Activated T-cell treated with anti-CD3 and anti-CD28 coated beads, Interleukin-2, amount 50 U/mL, for 24 hours (primary cell): ENCODE measurements around the gene FBXL16.

Experiments used
- DNase-seq: peaks from one replicate; pipeline ENCODE4 v3.0.0-alpha.2; 2020
- H3K27ac Mint-ChIP-seq: 2 replicates; pipeline ENCODE4 v1.8.0; 2020; ENCODE audit warnings: mild to moderate bottlenecking, mixed read lengths
- H3K27me3 Mint-ChIP-seq: 2 replicates; pipeline ENCODE4 v1.8.0; 2020; ENCODE audit warnings: mixed read lengths
- H3K36me3 Mint-ChIP-seq: 2 replicates; pipeline ENCODE4 v1.8.0; 2020; ENCODE audit warnings: low read depth, mixed read lengths
- H3K4me1 Mint-ChIP-seq: 2 replicates; pipeline ENCODE4 v1.8.0; 2020; ENCODE audit warnings: low read depth, mixed read lengths
- H3K4me3 Mint-ChIP-seq: 2 replicates; pipeline ENCODE4 v1.8.0; 2020; ENCODE audit warnings: mild to moderate bottlenecking, moderate library complexity, mixed read lengths
- H3K9me3 Mint-ChIP-seq: 2 replicates; pipeline ENCODE4 v1.8.0; 2020; ENCODE audit warnings: mixed read lengths

FBXL16 gene

DNA sequence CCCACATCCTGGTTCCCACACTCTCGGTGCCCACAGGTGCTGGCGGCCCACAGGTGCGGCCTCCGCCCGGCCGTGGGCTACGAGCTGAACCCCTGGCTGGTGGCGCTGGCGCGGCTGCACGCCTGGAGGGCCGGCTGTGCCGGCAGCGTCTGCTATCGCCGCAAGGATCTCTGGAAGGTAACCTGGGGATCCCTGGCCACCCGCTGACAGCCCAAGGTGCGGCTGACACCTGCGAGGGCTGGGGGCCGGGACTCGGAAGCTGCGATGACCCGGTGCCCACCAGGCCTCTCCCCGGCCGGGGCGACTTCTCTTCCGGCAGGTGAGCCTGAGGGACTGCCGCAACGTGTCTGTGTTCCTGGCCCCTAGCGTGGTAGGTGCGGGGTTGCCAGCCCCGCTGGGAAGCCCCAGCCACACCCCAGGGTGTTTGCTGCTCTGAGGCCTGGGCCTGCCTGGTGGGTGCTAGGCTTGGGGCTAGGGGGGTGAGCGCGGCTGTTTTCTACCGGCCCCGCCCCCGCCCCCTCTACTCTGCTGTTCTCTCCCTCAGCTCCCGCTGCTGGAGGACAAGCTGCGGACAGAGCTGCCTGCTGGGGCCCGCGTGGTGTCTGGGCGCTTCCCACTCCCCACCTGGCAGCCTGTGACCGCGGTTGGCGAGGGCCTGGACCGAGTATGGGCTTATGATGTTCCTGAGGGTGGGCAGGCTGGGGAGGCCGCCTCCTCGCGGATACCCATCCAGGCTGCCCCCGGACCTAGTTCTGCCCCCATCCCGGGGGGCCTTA lies 16.4 kb upstream of the FBXL16 start:
- no peaks in the 10 kb centered on the region for H3K27me3 Mint-ChIP-seq
- H3K27ac Mint-ChIP-seq: peak overlapping the region; percentile 11

GRCh38 chr16:720990-721764 lies 15.6 kb upstream of the FBXL16 start, which contains the start of gene ANTKMT:
Gene ANTKMT (plus strand): TSS chr16:721146. CDS start chr16:721275, 129 bp downstream.
- H3K4me1 Mint-ChIP-seq: peaks cover 30% of the 10 kb centered on the region
- no peaks in the 10 kb centered on the region for H3K9me3 Mint-ChIP-seq
- peak; percentile 90 for DNase-seq
- peak within 1 kb of the TSS; percentile 85 for H3K4me3 Mint-ChIP-seq
- peaks cover 3% of the 10 kb centered on the region for H3K27me3 Mint-ChIP-seq
- peaks cover 12% of the 10 kb centered on the region for H3K36me3 Mint-ChIP-seq
- H3K27ac Mint-ChIP-seq: peak within 1 kb of the TSS; percentile 89

More for the DNA sequence above, 16.4 kb upstream of the FBXL16 start:
- H3K36me3 Mint-ChIP-seq: peaks cover 12% of the 10 kb centered on the region
- H3K4me1 Mint-ChIP-seq: peaks cover 30% of the 10 kb centered on the region
- H3K9me3 Mint-ChIP-seq: no peaks in the 10 kb centered on the region
- DNase-seq: no peak
- peak overlapping the region; percentile 67 for H3K4me3 Mint-ChIP-seq

DNA sequence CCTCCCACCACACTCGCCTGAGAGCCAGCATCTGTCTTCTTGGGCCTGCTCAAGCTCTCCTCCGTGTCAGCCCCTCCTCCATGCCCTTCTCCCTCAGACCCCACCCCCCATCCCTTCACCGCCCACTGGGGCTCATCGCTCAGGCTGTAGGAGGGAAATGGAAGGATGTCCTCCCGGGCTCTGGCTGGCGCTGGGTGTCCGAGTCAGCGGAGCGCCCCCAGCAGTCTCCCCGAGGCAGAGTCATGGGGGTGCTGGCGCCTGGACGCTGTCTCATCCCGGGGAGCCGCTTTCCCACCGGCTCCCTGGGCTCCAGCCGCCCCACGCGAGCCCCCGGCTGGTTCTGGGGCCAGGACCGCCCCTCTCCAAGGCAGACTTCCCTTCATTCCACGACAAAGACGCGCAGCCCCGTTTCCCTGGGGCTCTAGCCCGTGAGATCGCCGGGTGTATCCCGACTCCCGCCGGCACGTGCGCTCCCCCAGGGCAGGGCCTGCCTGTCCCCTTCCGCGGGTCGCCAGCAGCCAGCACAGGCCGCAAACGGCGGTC lies 14.9 kb upstream of the FBXL16 start:
- Mint-ChIP-seq H3K9me3 (no peaks in the 10 kb centered on the region), H3K27ac (peak overlapping the region; percentile 89), H3K4me3 (peak overlapping the region; percentile 85), H3K4me1 (peaks cover 29% of the 10 kb centered on the region), H3K36me3 (peaks cover 12% of the 10 kb centered on the region), H3K27me3 (peaks cover 3% of the 10 kb centered on the region)
- DNase-seq: peak; percentile 75

DNA sequence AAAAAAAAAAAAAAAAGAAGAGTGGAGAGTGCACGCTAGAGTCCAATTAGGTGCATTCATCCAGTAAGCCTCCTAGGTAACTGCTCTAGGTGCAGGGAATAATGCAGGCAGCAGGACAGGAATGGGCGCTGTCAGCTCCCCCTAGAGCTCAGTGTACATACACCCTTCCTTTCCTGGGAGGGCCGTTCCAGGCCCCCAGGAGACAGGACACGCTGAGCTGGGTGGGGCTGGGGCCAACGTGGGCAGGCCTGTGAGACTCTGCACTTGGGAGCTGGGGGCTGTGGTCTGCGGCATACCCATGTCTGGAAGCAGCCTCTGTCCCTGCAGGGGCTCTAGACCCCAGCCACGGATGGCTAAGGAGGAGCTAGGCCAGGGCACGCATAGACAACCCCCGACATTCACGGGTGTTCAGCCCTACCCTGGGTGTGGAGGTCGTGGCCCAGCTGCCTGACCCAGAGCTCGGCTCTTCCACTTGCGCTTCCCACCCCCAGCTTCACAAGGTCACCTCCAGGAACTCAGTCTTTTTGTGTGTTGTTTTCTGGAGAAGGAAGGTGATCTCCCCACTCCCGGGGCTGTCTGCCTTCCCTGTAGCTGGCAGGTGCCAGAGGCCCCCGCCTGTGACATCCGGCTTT lies 14.3 kb upstream of the FBXL16 start:
- Mint-ChIP-seq H3K4me3 (peak overlapping the region; percentile 85), H3K27ac (peak overlapping the region; percentile 89), H3K9me3 (no peaks in the 10 kb centered on the region), H3K4me1 (peaks cover 29% of the 10 kb centered on the region), H3K36me3 (peaks cover 12% of the 10 kb centered on the region), H3K27me3 (peaks cover 3% of the 10 kb centered on the region)
- DNase-seq: no peak

- peaks cover 29% of the 10 kb centered on the region for H3K4me1 Mint-ChIP-seq
- peaks cover 7% of the 10 kb centered on the region for H3K27me3 Mint-ChIP-seq
- H3K4me3 Mint-ChIP-seq: peak overlapping the region; percentile 85
- H3K9me3 Mint-ChIP-seq: no peaks in the 10 kb centered on the region
- peak overlapping the region; percentile 47 for H3K27ac Mint-ChIP-seq
- DNase-seq: no peak
- peaks cover 12% of the 10 kb centered on the region for H3K36me3 Mint-ChIP-seq
Observed at GRCh38 chr16:718922-719321, 13.3 kb upstream of the FBXL16 start.

DNA sequence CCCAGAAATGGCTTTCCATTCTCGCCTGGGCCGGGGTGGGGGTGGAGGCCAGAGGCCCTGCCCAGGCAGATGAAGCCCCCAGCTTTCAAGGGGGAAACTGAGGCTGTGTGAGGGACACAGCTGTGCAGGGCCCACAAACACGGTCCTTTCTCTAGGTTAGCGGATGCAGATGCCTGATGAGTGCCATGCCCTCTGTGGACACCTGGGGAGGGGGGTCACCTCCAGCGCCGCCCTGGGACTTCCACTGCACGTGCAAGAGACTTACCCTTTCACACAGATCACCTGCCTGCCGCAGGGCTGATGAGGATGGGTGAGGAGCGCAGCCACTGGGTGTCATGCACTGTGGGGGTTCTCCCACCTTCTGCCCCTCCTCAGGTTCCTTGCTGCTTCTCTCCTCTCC lies 12.8 kb upstream of the FBXL16 start:
- H3K9me3 Mint-ChIP-seq: no peaks in the 10 kb centered on the region
- H3K36me3 Mint-ChIP-seq: peaks cover 8% of the 10 kb centered on the region
- H3K27me3 Mint-ChIP-seq: peaks cover 11% of the 10 kb centered on the region
- no peak for DNase-seq
- no peak overlapping the region for H3K27ac Mint-ChIP-seq
- no peak overlapping the region for H3K4me3 Mint-ChIP-seq
- H3K4me1 Mint-ChIP-seq: peaks cover 29% of the 10 kb centered on the region

- peaks cover 28% of the 10 kb centered on the region for H3K4me1 Mint-ChIP-seq
- H3K9me3 Mint-ChIP-seq: no peaks in the 10 kb centered on the region
- DNase-seq: no peak
- H3K4me3 Mint-ChIP-seq: no peak overlapping the region
- peaks cover 15% of the 10 kb centered on the region for H3K27me3 Mint-ChIP-seq
- no peak overlapping the region for H3K27ac Mint-ChIP-seq
- H3K36me3 Mint-ChIP-seq: peaks cover 4% of the 10 kb centered on the region
Observed at GRCh38 chr16:717450-718245, 12.0 kb upstream of the FBXL16 start.

GRCh38 chr16:716768-717325 lies 11.2 kb upstream of the FBXL16 start:
- Mint-ChIP-seq H3K9me3 (no peaks in the 10 kb centered on the region), H3K27me3 (peaks cover 17% of the 10 kb centered on the region), H3K4me3 (peak overlapping the region; percentile 73)

DNA sequence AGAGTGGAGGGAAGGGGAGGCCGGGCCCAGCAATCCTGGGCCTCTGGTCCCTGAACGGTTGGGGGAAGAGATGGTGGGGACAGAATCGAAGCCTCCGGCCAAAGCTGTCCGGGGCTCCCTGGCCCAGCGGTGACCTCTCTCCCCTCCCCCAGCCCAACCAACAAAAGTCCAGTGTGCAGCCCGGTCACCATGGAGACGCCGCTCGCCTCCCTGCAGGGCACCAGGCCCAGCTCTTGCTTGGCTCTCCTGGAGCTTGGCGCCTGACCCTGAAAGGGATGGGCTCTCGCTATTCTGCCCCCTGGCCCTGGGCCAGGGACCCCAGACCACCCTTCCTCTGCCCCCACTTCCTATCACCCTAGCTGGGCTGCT lies 10.6 kb upstream of the FBXL16 start:
- no peaks in the 10 kb centered on the region for H3K9me3 Mint-ChIP-seq
- no peak overlapping the region for H3K27ac Mint-ChIP-seq
- peak overlapping the region; percentile 73 for H3K4me3 Mint-ChIP-seq
- DNase-seq: no peak
- H3K36me3 Mint-ChIP-seq: peaks cover 2% of the 10 kb centered on the region
- peaks cover 18% of the 10 kb centered on the region for H3K27me3 Mint-ChIP-seq
- peaks cover 24% of the 10 kb centered on the region for H3K4me1 Mint-ChIP-seq

More at GRCh38 chr16:716768-717325, 11.2 kb upstream of the FBXL16 start:
- H3K27ac Mint-ChIP-seq: no peak overlapping the region
- peaks cover 24% of the 10 kb centered on the region for H3K4me1 Mint-ChIP-seq
- no peak for DNase-seq
- H3K36me3 Mint-ChIP-seq: peaks cover 2% of the 10 kb centered on the region

DNA sequence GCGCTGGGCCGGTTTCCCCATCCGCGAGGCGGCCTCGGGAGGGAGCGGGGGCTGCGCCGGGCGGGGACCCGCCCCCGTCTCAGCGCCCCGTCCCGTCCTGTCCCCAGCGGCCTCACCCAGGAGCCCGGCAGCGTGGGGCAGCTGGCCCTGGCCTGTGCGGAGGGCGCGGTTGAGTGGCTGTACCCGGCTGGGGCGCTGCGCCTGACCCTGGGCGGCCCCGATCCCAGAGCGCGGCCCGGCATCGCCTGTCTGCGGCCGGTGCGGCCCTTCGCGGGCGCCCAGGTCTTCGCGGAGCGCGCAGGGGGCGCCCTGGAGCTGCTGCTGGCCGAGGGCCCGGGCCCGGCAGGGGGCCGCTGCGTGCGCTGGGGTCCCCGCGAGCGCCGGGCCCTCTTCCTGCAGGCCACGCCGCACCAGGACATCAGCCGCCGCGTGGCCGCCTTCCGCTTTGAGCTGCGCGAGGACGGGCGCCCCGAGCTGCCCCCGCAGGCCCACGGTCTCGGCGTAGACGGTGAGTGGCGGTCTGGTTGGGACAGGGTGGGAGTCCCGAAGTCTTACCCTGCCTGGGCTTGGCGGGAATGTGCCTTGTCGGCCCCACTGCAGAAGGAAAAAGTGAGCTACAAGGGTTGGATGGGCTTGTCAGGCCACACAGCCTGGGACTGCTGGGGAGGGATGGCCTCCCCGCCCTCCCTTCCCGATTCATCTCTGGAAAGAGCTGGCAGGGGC lies 10.0 kb upstream of the FBXL16 start:
- peaks cover 24% of the 10 kb centered on the region for H3K27me3 Mint-ChIP-seq
- H3K36me3 Mint-ChIP-seq: peaks cover 2% of the 10 kb centered on the region
- peak; percentile 72 for DNase-seq
- H3K9me3 Mint-ChIP-seq: no peaks in the 10 kb centered on the region
- peaks cover 24% of the 10 kb centered on the region for H3K4me1 Mint-ChIP-seq
- peak overlapping the region; percentile 73 for H3K4me3 Mint-ChIP-seq
- no peak overlapping the region for H3K27ac Mint-ChIP-seq

DNA sequence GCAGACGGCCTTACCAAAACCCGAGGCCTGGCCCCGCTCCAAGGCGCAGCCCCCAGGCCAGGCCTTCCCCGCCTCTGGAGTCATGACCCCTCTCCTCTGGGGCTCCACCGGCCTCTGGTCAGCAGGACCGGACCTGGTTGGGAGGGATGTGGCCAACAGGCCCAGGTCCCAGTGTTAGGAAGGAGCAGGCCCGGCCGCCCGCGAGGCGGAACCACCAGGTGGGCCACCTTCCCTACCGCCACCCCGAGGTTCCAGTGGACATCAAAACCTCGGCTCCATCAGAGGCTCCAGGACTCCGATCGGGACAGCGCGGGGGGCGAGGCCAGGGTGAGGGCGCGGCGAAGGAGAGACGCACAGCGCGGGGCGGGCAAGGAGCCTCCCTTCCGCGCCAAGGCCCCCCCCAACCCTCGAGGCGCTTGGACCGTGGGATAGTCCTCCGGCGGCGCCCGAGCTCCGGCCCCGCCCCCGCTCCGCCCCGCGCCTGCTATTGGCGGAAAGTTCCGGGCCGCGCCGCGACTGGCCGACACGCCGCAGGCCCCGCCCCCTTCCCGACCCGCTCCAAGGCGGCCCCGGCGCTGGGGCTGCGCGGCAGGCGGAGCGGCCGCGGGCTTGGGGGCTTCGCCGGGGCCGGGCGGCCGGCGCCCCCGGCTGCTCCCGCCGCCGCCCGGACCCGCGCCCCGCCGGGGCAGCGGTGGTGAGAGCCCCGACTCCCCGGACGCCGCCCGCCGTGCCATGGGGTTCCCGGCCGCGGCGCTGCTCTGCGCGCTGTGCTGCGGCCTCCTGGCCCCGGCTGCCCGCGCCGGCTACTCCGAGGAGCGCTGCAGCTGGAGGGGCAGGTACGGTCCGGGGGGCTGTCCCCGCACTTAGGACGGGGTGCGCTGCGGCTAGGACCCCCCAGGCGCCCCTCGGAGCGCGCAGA lies 9.2 kb upstream of the FBXL16 start, which contains the start of gene METRN:
TSS of gene METRN (plus strand) at position 561 of the 919 bp plus-strand sequence. CDS start at position 733, 172 bp downstream.
- H3K36me3 Mint-ChIP-seq: no peaks in the 10 kb centered on the region
- no peaks in the 10 kb centered on the region for H3K9me3 Mint-ChIP-seq
- peak within 1 kb of the TSS; percentile 73 for H3K4me3 Mint-ChIP-seq
- H3K27me3 Mint-ChIP-seq: peaks cover 32% of the 10 kb centered on the region
- H3K27ac Mint-ChIP-seq: no peak within 1 kb of the TSS
- peak; percentile 94 for DNase-seq
- H3K4me1 Mint-ChIP-seq: peaks cover 18% of the 10 kb centered on the region

DNA sequence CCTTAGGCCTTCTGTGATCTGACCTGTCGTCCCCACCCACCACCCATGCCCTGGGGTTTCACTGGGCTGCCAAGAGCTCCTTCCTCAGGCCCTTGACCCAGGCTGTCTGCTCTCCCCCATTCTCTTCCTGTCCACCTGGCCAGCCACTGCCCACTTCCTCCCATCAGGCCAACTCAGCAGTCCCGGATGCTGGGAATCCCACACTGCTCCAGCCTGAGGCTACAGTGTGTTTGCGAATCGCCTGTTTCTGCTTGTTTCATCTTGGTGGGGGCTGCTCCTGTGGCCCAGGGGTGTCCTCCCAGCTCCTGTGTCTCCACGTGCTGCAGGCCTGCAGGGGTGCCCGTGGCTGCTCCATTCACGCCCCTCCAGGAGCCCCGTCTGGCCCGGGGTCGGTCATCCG lies 8.5 kb upstream of the FBXL16 start:
- Mint-ChIP-seq H3K4me3 (no peak overlapping the region), H3K36me3 (no peaks in the 10 kb centered on the region), H3K4me1 (peaks cover 11% of the 10 kb centered on the region), H3K9me3 (no peaks in the 10 kb centered on the region), H3K27me3 (peaks cover 39% of the 10 kb centered on the region), H3K27ac (no peak overlapping the region)
- DNase-seq: no peak
